Activated naive CD8-positive, alpha-beta T cell treated with anti-CD3 and anti-CD28 coated beads for 36 hours (primary cell): ENCODE results near the gene TXLNG. TPM values are rescaled to one million over a fixed set of nuclear protein-coding genes. Genes with fewer than 3 reads are reported as not detected.

Experiments
- DNase-seq: peaks from one replicate; pipeline ENCODE4 v3.0.0; 2021
- H3K27ac Mint-ChIP-seq: one replicate; pipeline ENCODE4 v1.8.0; 2022; ENCODE audit warnings: mild to moderate bottlenecking, moderate library complexity, mixed read lengths
- H3K27me3 Mint-ChIP-seq: one replicate; pipeline ENCODE4 v1.8.0; 2022; ENCODE audit warnings: mild to moderate bottlenecking, mixed read lengths
- H3K36me3 Mint-ChIP-seq: one replicate; pipeline ENCODE4 v1.8.0; 2021; ENCODE audit warnings: mild to moderate bottlenecking, mixed read lengths
- H3K4me1 Mint-ChIP-seq: one replicate; pipeline ENCODE4 v1.8.0; 2021; ENCODE audit warnings: mixed read lengths
- H3K4me3 Mint-ChIP-seq: one replicate; pipeline ENCODE4 v1.8.0; 2022; ENCODE audit warnings: mild to moderate bottlenecking, moderate library complexity, mixed read lengths
- H3K9me3 Mint-ChIP-seq: one replicate; pipeline ENCODE4 v1.8.0; 2022; ENCODE audit warnings: mixed read lengths
- total RNA-seq, 2 experiments: library from RNA; stranded (reverse); gene quantifications; one replicate each; pipeline ENCODE4 v1.2.3, GENCODE V29; 2021

TXLNG gene
- total RNA-seq, 2 experiments from 2014 or later = 27.5 to 28.1 TPM

- Mint-ChIP-seq H3K4me1 (peaks cover 18% of the 10 kb centered on the region), H3K9me3 (no peaks in the 10 kb centered on the region), H3K27me3 (no peaks in the 10 kb centered on the region), H3K36me3 (peaks cover 18% of the 10 kb centered on the region), H3K4me3 (peak within 1 kb of the TSS; percentile 95), H3K27ac (peak within 1 kb of the TSS; percentile 99)
- DNase-seq = peak; percentile 90
Observed at GRCh38 chrX:16870095-16870861, 84.0 kb downstream of the TXLNG start, which contains the start of gene RBBP7. RBBP7 (minus strand) TSS chrX:16870362; CDS start chrX:16870053, 309 bp downstream.

DNA sequence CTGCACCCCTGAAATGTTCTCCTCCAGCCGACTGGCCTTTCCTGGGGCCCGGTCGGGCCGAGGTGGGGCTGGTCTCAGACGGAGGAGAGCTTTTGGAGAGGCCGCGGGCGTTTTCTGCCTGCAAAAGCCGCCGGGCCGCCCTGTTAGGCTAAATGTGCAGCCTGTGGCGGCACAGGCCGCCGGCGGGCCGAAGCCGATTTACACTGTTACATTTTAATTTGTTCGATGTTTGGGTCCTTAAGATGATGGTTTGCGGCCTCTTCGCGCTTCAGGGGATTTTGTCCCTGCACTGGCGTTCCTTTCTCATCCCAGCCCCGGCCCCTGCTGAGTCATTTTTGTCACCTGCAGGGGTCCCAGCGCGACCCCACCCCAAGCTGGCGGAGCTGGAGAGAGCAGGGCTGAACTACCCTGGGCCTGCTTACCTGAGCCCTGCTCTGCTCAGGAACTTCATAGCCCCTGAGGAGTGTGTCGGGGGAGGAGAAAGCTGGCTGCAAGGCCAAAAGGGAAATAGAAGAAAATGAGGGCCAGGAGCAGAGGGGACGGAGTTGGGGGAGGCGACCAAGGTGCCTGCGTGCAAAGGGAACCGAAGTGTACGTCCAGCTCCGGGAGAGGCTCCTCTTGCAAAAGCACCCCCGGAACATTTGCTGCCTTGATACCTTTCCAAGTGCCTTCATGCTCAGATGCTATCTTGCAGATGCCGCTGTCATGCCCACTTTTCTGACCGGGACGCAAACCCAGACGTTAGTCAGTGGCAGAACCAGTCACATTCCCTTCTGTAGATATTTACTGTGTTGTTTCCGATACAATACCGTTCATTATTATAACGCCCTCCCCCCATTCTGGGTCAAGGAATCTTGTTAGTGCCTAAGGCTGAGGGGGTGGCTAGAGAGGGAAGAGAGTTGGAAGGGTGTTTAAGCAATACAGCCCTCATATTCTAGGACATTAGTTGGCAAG is 84.9 kb downstream of the TXLNG start:
- peak; percentile 6 for DNase-seq
- H3K4me3 Mint-ChIP-seq = peak overlapping the region; percentile 77
- H3K4me1 Mint-ChIP-seq = peaks cover 15% of the 10 kb centered on the region
- H3K27me3 Mint-ChIP-seq = no peaks in the 10 kb centered on the region
- peak overlapping the region; percentile 87 for H3K27ac Mint-ChIP-seq
- H3K9me3 Mint-ChIP-seq = no peaks in the 10 kb centered on the region
- H3K36me3 Mint-ChIP-seq = peaks cover 16% of the 10 kb centered on the region

DNA sequence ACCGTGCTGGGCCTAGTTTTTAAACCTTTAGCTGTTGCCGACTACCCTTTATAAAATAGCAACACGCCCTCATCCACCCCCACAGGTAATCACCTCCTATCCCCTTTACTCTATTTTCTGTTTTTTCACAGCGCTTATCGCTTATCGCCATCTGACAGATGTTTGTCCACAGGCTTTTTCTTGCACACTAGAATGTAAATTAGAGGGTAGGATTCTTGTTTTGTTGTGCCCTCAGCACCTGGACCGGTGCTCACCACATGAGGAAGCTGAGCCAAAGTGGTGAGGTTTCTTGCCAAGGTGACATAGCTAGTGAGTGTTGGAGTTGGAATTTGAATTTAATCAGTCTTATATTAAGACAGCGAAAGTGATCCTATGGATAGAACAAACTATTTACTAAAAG is 86.8 kb downstream of the TXLNG start:
- Mint-ChIP-seq H3K4me3 (no peak overlapping the region), H3K4me1 (peaks cover 9% of the 10 kb centered on the region), H3K27ac (no peak overlapping the region), H3K9me3 (no peaks in the 10 kb centered on the region), H3K27me3 (no peaks in the 10 kb centered on the region), H3K36me3 (peaks cover 11% of the 10 kb centered on the region)
- DNase-seq = no peak

- H3K27ac Mint-ChIP-seq = no peak overlapping the region
- no peak overlapping the region for H3K4me3 Mint-ChIP-seq
- no peaks in the 10 kb centered on the region for H3K36me3 Mint-ChIP-seq
- DNase-seq = no peak
- peaks cover 4% of the 10 kb centered on the region for H3K4me1 Mint-ChIP-seq
- H3K27me3 Mint-ChIP-seq = no peaks in the 10 kb centered on the region
- no peaks in the 10 kb centered on the region for H3K9me3 Mint-ChIP-seq
Observed at GRCh38 chrX:16874458-16875095, 88.3 kb downstream of the TXLNG start.

- Mint-ChIP-seq H3K9me3 (no peaks in the 10 kb centered on the region), H3K36me3 (no peaks in the 10 kb centered on the region), H3K27me3 (no peaks in the 10 kb centered on the region)
Observed at GRCh38 chrX:16876696-16877095, 90.4 kb downstream of the TXLNG start.

GRCh38 chrX:16882169-16882568 is 95.9 kb downstream of the TXLNG start:
- Mint-ChIP-seq H3K36me3 (no peaks in the 10 kb centered on the region), H3K4me1 (peaks cover 5% of the 10 kb centered on the region), H3K9me3 (no peaks in the 10 kb centered on the region), H3K4me3 (peak overlapping the region; percentile 74), H3K27me3 (peaks cover 3% of the 10 kb centered on the region), H3K27ac (peak overlapping the region; percentile 71)
- peak; percentile 9 for DNase-seq

More at GRCh38 chrX:16876696-16877095, 90.4 kb downstream of the TXLNG start:
- H3K4me3 Mint-ChIP-seq = no peak overlapping the region
- no peak overlapping the region for H3K27ac Mint-ChIP-seq
- DNase-seq = no peak
- H3K4me1 Mint-ChIP-seq = peaks cover 2% of the 10 kb centered on the region

DNA sequence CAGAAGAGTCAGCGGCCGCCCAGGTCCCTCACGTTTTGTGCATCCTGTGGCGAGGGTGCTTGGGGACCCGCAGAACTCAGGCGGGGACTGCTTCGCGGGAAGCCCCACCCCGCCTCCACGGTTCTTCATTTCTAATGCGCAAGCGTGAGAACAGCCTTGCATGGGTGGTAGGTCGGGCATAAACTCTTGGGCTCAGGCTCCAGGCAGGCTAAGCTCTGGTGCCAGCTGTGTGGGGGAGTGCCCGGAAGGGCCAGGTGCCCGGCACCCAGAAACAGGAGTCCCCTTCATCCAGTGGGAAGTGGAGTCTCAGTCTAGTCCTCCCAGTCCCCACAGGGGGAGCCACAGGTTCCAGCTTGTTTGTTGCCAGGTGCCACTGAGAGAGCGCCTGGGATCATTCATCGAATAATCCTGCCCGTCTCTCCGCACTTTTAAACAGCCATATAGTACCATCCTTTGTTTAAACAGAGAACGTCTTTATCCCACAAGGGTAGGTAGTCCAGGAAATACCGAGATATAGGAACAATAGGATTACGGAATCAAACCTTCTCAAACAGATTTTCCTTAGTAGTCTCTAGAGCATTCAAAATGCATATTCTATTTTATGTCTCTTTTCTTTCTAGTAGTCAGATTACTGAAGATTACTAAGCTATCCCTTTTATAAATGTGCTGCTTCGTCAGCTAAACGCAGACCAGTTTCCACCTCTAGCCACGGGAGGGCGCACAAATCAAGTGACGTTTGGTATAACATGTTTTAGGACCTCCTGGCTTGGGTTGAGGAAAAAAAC is 96.6 kb downstream of the TXLNG start:
- peak overlapping the region; percentile 74 for H3K4me3 Mint-ChIP-seq
- no peaks in the 10 kb centered on the region for H3K9me3 Mint-ChIP-seq
- peak; percentile 63 for DNase-seq
- H3K27ac Mint-ChIP-seq = peak overlapping the region; percentile 82
- peaks cover 5% of the 10 kb centered on the region for H3K4me1 Mint-ChIP-seq
- no peaks in the 10 kb centered on the region for H3K36me3 Mint-ChIP-seq
- peaks cover 3% of the 10 kb centered on the region for H3K27me3 Mint-ChIP-seq

DNA sequence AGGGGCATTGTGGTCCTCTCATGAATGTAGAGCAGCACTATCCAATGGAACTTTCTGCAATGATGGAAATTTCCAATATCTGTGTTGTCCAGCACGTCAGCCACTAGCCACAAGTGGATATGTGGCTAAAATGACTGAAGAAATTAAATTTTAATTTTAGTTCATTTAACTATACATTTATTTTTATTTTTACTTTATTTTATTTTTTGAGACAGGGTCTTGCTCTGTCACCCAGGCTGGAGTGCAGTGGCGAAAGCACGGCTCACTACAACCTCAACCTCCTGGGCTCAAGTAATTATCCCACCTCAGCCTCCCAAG is 97.2 kb downstream of the TXLNG start:
- DNase-seq = no peak
- Mint-ChIP-seq H3K4me3 (no peak overlapping the region), H3K27ac (no peak overlapping the region), H3K4me1 (peaks cover 7% of the 10 kb centered on the region), H3K36me3 (no peaks in the 10 kb centered on the region), H3K9me3 (no peaks in the 10 kb centered on the region), H3K27me3 (peaks cover 3% of the 10 kb centered on the region)

- DNase-seq = no peak
- H3K9me3 Mint-ChIP-seq = no peaks in the 10 kb centered on the region
- peaks cover 13% of the 10 kb centered on the region for H3K4me1 Mint-ChIP-seq
- peaks cover 3% of the 10 kb centered on the region for H3K27me3 Mint-ChIP-seq
- H3K36me3 Mint-ChIP-seq = no peaks in the 10 kb centered on the region
- H3K27ac Mint-ChIP-seq = no peak overlapping the region
- H3K4me3 Mint-ChIP-seq = no peak overlapping the region
Observed at GRCh38 chrX:16885628-16886027, 99.4 kb downstream of the TXLNG start.

- no peaks in the 10 kb centered on the region for H3K36me3 Mint-ChIP-seq
- H3K4me1 Mint-ChIP-seq = peaks cover 14% of the 10 kb centered on the region
- no peak overlapping the region for H3K4me3 Mint-ChIP-seq
- H3K9me3 Mint-ChIP-seq = no peaks in the 10 kb centered on the region
- H3K27ac Mint-ChIP-seq = no peak overlapping the region
- peak; percentile 45 for DNase-seq
- H3K27me3 Mint-ChIP-seq = no peaks in the 10 kb centered on the region
Observed at GRCh38 chrX:16892504-16893362, 106.5 kb downstream of the TXLNG start.

Other genes with a start within 250 kb of the TXLNG start
- not detected for gene S100G, start 136.3 kb upstream of the TXLNG start, total RNA-seq
- gene CTPS2, start 73.8 kb upstream of the TXLNG start, total RNA-seq = 1 to 10 TPM; 6.6 to 7.1 TPM
- gene SYAP1, start 66.9 kb upstream of the TXLNG start, total RNA-seq = 10 to 100 TPM; 20.6 to 22.3 TPM
- gene RBBP7, start 83.9 kb downstream of the TXLNG start, total RNA-seq = 100 to 1,000 TPM; 192 TPM
- not detected for gene REPS2, start 160.2 kb downstream of the TXLNG start, total RNA-seq